ENCODE measurements around the gene TMEM203. TPM values are rescaled to one million over a fixed set of nuclear protein-coding genes. Genes with fewer than 3 reads are reported as not detected.
A peak's percentile ranks its signal among the peaks of the same experiment; 100 is the strongest.

Gene TMEM203
- total and polyA plus RNA-seq, 4 donors, result 21.5 to 27.5 (median 25.8) TPM

DNA sequence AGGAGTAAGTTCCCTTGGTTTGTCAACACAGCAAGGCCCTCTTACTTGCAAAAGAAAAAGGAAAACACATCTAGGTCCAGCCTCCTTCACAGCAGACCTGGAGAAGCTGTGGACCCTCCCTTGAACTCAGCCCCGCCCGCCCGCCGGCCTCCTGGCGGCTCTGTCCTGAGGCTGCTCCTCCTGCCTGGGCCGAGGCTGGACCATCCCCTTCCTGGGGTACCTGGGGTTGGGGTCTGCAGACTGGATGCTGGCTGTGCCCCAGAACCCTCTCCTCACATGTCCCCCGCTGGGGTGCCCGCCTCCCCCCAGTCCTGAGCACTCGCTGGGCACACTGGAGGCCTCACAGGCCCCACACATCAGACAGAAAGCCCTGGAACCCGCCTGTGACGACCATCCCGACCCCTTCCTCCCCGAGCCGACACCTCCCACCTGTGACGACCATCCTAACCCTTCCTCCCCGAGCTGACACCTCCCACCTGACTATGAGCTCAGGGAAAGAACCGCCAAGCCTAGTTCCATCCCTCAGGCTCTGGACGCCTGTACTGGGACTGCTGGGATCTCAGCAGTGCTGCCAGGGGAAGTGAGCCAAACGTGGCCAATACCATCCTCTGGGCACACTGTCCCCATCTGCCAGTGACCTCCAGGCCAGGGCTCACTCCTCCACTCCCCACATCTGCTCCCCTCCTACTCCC, 26.4 kb downstream of the TMEM203 start:
- no peak overlapping the region for H3K27ac ChIP-seq (ENCODE audit: low read depth in 1 of 2, low read length in 2 of 2)
- H3K9me3 ChIP-seq (ENCODE audit: control insufficient read depth, low read length), result no peaks in the 10 kb centered on the region
- no peak overlapping the region for H3K4me3 ChIP-seq (ENCODE audit: low read length in 2 of 2)
- no peaks in the 10 kb centered on the region for H3K27me3 ChIP-seq (ENCODE audit: control insufficient read depth in 1 of 2, insufficient read depth in 2 of 2, low read length in 1 of 2)
- no peak for ATAC-seq (ENCODE audit: low FRiP score)
- no peaks in the 10 kb centered on the region for H3K4me1 ChIP-seq (ENCODE audit: control insufficient read depth in 1 of 2, insufficient read depth in 2 of 2, low read length in 2 of 2)
- peaks cover 0 to 4% of the 10 kb centered on the region in 2 donors for H3K36me3 ChIP-seq (ENCODE audit: control insufficient read depth in 1 of 2, insufficient read depth in 2 of 2, low read length in 1 of 2)
- no peak for DNase-seq
- intact Hi-C loops (cut with DNase I), result no loop called here
- WGBS, 2 donors, result 91% methylated on average over 18 to 19 of the region's 19 CpGs

DNA sequence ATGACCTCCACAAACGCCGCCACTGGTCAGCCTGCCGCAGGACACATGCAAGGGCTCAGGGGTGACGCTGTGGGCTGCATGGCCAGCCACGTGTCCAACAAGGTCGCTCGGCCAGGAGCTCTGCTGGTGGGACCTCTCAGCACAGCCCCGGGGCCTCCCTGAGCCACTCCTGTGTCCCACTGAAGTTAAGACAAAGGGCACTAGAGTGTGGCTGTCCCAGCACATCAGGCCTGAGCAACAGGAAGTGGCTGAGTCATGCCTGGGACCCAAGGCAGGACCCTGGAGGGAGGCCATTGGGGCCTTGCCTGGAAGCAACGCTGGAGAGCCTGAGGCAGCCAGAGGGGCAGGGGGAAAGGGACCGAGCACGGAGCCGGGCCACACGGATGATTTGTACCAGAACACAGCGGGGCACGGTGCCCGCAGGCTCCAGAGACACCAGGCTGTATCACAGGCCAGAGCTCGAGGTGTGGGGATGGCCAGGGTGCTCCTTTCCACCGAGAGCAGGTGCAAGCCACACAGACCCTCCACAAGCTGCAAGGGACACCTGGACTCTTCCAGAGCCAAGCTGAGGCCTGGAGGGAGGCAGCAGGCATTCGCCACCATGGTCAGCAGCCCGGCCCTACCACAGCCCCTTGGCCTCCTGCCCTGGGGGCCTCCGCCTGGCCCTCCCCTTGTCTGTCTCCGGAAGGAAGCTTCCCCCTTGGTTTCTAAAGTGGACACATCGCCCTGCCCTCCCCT, 27.1 kb downstream of the TMEM203 start:
- Histone ChIP-seq H3K9me3 (ENCODE audit: control insufficient read depth, low read length) (no peaks in the 10 kb centered on the region), H3K4me1 (ENCODE audit: control insufficient read depth in 1 of 2, insufficient read depth in 2 of 2, low read length in 2 of 2) (no peaks in the 10 kb centered on the region), H3K36me3 (ENCODE audit: control insufficient read depth in 1 of 2, insufficient read depth in 2 of 2, low read length in 1 of 2) (peaks cover 0 to 4% of the 10 kb centered on the region in 2 donors), H3K27ac (ENCODE audit: low read depth in 1 of 2, low read length in 2 of 2) (no peak overlapping the region), H3K27me3 (ENCODE audit: control insufficient read depth in 1 of 2, insufficient read depth in 2 of 2, low read length in 1 of 2) (no peaks in the 10 kb centered on the region), H3K4me3 (ENCODE audit: low read length in 2 of 2) (no peak overlapping the region)
- no peak for ATAC-seq (ENCODE audit: low FRiP score)
- 87 to 88% methylated on average over 23 of the region's 23 CpGs for WGBS, 2 donors
- intact Hi-C loops (cut with DNase I), result no loop called here
- DNase-seq, result no peak

DNA sequence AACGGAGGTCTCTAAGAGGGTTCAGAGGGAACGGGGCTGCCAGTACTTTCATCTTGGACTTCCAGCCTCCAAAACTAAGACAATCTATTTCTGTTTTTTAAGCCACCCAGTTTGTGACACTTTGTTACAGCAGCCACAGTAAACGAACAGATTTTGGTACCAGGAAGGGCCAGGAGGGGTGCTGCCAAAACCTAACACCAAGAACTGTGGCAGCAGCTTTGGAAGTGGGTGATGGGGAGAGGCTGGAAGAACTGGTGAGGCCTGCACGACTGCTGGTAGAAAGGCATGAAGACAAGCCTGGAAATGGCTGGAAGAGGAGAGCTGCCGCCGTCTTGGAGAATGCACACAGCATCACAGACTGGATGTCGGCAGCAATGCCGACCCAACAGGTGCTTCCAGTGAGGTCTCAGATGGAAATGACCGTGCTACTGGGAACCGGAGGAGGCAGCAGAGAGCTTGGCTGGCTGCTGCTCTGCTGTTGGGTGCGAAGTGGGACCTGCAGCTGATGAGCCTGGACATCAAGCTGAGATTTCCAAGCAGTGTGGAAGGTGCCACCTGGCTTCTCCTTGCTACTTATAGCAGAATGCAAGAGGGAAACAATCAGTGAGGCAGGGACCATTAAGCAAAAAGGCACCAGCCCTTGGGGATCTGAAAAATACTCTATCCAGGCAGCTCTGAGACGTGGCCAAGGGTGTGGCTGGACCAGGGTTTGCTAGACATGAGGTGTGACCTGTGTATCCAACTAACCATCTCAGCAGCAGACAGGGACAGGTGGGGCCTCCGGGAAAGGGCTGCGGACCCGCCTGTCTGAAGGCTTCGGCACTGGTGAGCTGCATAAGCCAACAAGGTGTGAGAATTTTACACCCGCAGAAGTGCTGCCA, 28.9 kb downstream of the TMEM203 start:
- H3K36me3 ChIP-seq (ENCODE audit: control insufficient read depth in 1 of 2, insufficient read depth in 2 of 2, low read length in 1 of 2), result peaks cover 0 to 2% of the 10 kb centered on the region in 2 donors
- intact Hi-C loops (cut with DNase I), result no loop called here
- no peaks in the 10 kb centered on the region for H3K9me3 ChIP-seq (ENCODE audit: control insufficient read depth, low read length)
- no peaks in the 10 kb centered on the region for H3K27me3 ChIP-seq (ENCODE audit: control insufficient read depth in 1 of 2, insufficient read depth in 2 of 2, low read length in 1 of 2)
- H3K4me1 ChIP-seq (ENCODE audit: control insufficient read depth in 1 of 2, insufficient read depth in 2 of 2, low read length in 2 of 2), result no peaks in the 10 kb centered on the region
- 54 to 58% methylated on average over 17 of the region's 17 CpGs for WGBS, 2 donors
- no peak for ATAC-seq (ENCODE audit: low FRiP score)
- H3K27ac ChIP-seq (ENCODE audit: low read depth in 1 of 2, low read length in 2 of 2), result no peak overlapping the region
- no peak for DNase-seq
- H3K4me3 ChIP-seq (ENCODE audit: low read length in 2 of 2), result no peak overlapping the region

DNA sequence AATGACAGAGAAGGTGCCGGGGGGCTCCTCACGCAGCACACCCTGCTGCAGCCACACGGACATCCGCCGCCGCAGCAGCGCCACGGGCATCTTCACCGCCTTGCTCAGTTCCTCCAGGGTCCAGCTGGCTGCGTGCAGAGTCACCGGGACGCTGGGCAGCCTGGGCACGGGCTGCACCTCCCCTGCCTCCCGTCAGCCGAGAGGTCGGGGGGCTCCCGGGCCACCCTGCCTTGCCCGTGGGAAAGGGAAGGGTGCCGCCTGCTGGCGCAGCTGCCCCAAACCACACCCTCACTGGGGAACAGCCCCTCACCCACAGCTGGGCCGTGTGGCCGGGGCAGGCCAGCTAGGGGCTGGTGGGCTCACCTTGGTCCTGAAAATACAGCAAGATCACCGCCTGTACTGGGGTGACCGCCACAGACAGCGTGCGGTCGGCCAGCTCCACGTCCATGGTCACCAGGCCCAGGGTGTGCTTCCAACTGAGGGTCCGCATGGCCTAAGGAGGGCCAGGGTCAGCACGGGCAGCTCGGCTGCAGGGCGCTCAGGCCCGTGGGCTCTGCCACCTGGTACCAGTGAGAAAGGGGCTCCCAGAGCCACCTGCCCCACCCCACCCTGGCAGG, 30.0 kb downstream of the TMEM203 start:
- Histone ChIP-seq H3K4me3 (ENCODE audit: low read length in 2 of 2) (no peak overlapping the region), H3K4me1 (ENCODE audit: control insufficient read depth in 1 of 2, insufficient read depth in 2 of 2, low read length in 2 of 2) (no peaks in the 10 kb centered on the region), H3K27me3 (ENCODE audit: control insufficient read depth in 1 of 2, insufficient read depth in 2 of 2, low read length in 1 of 2) (no peaks in the 10 kb centered on the region), H3K27ac (ENCODE audit: low read depth in 1 of 2, low read length in 2 of 2) (no peak overlapping the region), H3K36me3 (ENCODE audit: control insufficient read depth in 1 of 2, insufficient read depth in 2 of 2, low read length in 1 of 2) (no peaks in the 10 kb centered on the region), H3K9me3 (ENCODE audit: control insufficient read depth, low read length) (no peaks in the 10 kb centered on the region)
- no peak for DNase-seq
- intact Hi-C loops (cut with DNase I), result no loop called here
- 34 to 37% methylated on average over 32 to 33 of the region's 33 CpGs for WGBS, 2 donors
- ATAC-seq (ENCODE audit: low FRiP score), result peak; percentile 3

DNA sequence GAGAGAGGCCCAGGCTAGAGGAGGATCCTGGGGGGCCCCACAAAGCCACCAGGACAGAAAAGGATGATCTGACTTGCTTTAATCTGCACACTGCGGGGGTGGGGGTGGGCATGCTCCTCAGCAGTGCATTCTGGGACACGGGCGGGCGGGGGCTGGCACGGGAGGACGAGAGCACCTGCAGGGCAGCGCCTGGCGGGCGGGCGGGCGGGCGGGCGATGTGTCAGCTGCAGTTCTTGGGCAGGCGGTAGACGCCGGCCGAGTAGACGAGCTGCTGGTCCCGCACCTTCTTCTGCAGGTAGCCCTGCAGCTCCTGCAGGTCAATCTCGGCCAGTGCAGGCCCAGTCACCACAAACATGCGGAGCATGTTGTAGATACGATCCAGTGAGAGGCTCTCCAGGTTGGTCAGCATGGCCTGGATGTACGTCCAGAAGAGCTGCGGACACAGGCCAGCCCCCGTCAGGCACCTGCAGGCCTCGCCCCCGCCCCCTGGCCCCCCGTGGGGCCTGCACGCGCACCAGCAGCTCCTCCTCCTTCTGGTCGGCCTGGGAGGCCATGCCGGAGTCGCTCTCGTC, 30.6 kb downstream of the TMEM203 start:
- intact Hi-C loops (cut with DNase I), result no loop called here
- H3K27me3 ChIP-seq (ENCODE audit: control insufficient read depth in 1 of 2, insufficient read depth in 2 of 2, low read length in 1 of 2), result no peaks in the 10 kb centered on the region
- H3K4me3 ChIP-seq (ENCODE audit: low read length in 2 of 2), result no peak overlapping the region
- no peaks in the 10 kb centered on the region for H3K36me3 ChIP-seq (ENCODE audit: control insufficient read depth in 1 of 2, insufficient read depth in 2 of 2, low read length in 1 of 2)
- H3K27ac ChIP-seq (ENCODE audit: low read depth in 1 of 2, low read length in 2 of 2), result no peak overlapping the region
- DNase-seq (no peak), ATAC-seq (ENCODE audit: low FRiP score) (no peak)
- H3K9me3 ChIP-seq (ENCODE audit: control insufficient read depth, low read length), result no peaks in the 10 kb centered on the region
- H3K4me1 ChIP-seq (ENCODE audit: control insufficient read depth in 1 of 2, insufficient read depth in 2 of 2, low read length in 2 of 2), result no peaks in the 10 kb centered on the region
- 45 to 52% methylated on average over 34 of the region's 34 CpGs for WGBS, 2 donors

DNA sequence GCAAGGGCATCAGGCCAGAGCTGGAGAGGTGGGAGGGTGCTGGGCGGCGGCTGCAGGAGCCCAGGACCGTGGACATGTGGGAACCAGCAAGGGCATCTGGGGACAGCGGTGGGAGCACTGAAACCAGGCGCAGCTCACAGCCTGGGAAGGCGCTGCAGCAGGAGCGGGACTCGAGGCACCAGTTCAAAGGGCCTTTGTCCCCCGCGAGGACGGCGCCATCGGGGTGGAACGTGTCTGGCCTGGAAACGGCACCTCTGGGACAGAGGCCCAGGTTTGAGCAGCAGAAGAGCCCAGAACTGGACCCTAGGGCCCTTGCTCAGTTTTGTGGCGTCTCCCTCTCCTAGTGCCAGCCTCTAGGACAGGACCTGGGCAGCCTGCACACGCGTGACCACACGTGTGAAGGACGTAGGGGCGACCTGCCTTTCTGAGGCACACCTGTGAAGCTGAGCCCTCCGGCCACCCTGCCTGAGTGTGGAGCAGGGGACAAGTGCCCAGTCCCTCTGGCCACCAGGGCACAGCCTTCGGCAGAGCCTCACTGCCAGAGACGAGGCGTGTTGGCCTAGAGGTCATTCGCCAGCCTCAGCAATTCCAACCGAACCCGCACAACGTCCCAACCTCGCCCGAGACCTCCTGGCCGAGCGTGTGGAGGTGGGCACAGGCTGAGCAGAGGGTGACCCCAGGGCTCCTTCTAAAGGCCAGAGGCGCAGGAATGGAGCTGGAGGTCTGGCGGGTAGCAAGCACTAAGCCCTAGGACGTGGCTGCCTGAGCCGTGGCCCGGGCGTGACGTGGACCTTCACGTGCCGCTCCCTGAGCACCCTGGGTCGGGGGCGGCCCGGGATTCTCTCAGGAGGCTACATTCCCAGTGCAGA, 31.4 kb downstream of the TMEM203 start:
- intact Hi-C loops (cut with DNase I), result no loop called here
- no peaks in the 10 kb centered on the region for H3K27me3 ChIP-seq (ENCODE audit: control insufficient read depth in 1 of 2, insufficient read depth in 2 of 2, low read length in 1 of 2)
- DNase-seq, result no peak
- no peaks in the 10 kb centered on the region for H3K4me1 ChIP-seq (ENCODE audit: control insufficient read depth in 1 of 2, insufficient read depth in 2 of 2, low read length in 2 of 2)
- no peak overlapping the region for H3K4me3 ChIP-seq (ENCODE audit: low read length in 2 of 2)
- no peaks in the 10 kb centered on the region for H3K36me3 ChIP-seq (ENCODE audit: control insufficient read depth in 1 of 2, insufficient read depth in 2 of 2, low read length in 1 of 2)
- no peak overlapping the region for H3K27ac ChIP-seq (ENCODE audit: low read depth in 1 of 2, low read length in 2 of 2)
- ATAC-seq (ENCODE audit: low FRiP score), result no peak
- H3K9me3 ChIP-seq (ENCODE audit: control insufficient read depth, low read length), result no peaks in the 10 kb centered on the region
- WGBS, 2 donors, result 84 to 87% methylated on average over 45 of the region's 45 CpGs

DNA sequence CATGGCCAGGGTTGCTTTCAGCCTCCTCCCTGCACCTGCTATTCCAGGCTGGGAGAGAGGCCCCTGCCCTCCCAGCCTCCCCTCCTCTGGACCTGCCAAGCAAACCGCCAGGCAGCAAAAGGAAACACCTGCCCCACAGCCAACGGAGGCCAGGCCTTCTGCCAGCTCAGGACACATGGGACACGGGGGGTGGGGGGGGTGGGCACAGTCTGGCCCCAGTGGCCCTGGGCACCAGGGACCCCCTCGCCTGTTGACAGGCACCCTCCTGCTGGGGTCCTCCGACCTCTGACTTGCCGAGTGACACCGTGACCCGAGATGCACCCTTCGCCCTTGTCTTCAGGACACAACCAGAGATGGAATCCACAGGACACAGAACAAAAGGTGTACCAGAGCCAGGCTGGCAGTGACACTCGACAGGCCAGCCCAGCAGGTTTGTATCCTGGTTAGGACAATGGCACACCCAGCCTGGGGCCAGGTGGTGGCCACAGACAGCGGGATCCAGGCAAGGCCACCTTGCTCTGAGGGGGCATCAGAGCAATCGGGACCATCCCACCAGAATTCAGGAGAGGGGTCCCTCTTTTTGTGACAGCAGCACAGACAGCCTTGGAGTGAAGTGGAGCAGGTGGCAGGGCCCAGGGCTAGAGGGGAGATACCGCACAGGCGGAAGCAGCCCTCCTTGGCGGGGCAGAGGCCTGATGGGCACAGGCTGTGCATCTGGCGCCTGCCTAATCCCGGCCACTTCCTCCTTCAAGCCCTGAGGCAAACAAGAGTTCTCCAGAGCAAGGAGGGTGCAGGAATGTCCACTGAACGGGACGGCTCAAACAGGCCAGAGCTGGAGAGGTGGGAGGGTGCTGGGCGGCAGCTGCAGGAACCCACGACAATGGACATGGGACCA, 32.3 kb downstream of the TMEM203 start:
- no peak for DNase-seq
- ATAC-seq (ENCODE audit: low FRiP score), result no peak
- WGBS, 2 donors, result 69 to 75% methylated on average over 21 of the region's 21 CpGs
- Histone ChIP-seq H3K36me3 (ENCODE audit: control insufficient read depth in 1 of 2, insufficient read depth in 2 of 2, low read length in 1 of 2) (no peaks in the 10 kb centered on the region), H3K9me3 (ENCODE audit: control insufficient read depth, low read length) (no peaks in the 10 kb centered on the region), H3K4me1 (ENCODE audit: control insufficient read depth in 1 of 2, insufficient read depth in 2 of 2, low read length in 2 of 2) (no peaks in the 10 kb centered on the region), H3K27ac (ENCODE audit: low read depth in 1 of 2, low read length in 2 of 2) (no peak overlapping the region), H3K27me3 (ENCODE audit: control insufficient read depth in 1 of 2, insufficient read depth in 2 of 2, low read length in 1 of 2) (no peaks in the 10 kb centered on the region), H3K4me3 (ENCODE audit: low read length in 2 of 2) (no peak overlapping the region)
- intact Hi-C loops (cut with DNase I), result no loop called here
